Esophagus muscularis mucosa (tissue), 4 donors: ENCODE results near the gene PIGL.

Source experiments
- CTCF ChIP-seq, 3 experiments: fragments of 200-600 bp in 2 of 3; fragments of 450-650 bp in 1 of 3; sonication (generic) in 2 of 3; IDR thresholded peaks; one replicate each; pipeline ENCODE4 v1.5.1; 2017 to 2019; ENCODE audit warnings: antibody characterized with exemption in 3 of 3, mild to moderate bottlenecking in 2 of 3, moderate library complexity in 1 of 3
- EP300 ChIP-seq: sonication (generic); formaldehyde crosslinking; IDR thresholded peaks from one replicate; pipeline ENCODE4 v1.6.1; 2017; ENCODE audit warnings: antibody characterized with exemption
- POLR2AphosphoS5 ChIP-seq, 2 donors: sonication (generic); formaldehyde crosslinking; IDR thresholded peaks; one replicate each; pipeline ENCODE4 v1.6.1; 2017; ENCODE audit warnings: antibody characterized with exemption in 2 of 2

DNA sequence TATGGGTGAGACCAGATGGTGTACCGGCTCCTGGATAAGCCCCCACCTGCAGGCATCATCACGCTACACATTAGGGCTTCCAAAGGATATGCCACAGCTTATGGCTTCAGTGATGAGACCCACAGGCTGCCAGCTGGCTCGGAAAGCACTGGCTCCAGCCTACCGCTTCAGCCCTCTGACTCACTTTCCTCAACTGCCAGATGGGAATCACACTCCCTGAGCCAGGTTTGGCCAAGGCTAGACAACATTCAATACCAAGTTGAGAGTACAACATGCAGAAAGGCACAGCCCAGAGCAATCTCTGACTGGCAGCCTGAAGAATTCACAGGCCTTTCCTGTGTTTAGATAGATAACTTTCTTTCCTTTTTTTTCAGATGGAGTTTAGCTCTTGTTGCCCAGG is 126.0 kb downstream of the PIGL start:
- TF ChIP-seq POLR2AphosphoS5 (IDR thresholded peaks at IDR 0.05) (no peak), CTCF (IDR thresholded peaks at IDR 0.05) (no peak), EP300 (no peak)
